BLaER1 (cell line): Measurements from ENCODE around the gene STRAP.
"Not testable (repeated sequence)": the region's sequence is repeated elsewhere in the genome, so short reads cannot be mapped to it uniquely, and the experiment has no call there.

ENCODE experiments used
- H3K27ac ChIP-seq: shearing (Covaris generic); formaldehyde crosslinking; 2 replicates; pipeline ENCODE4 v1.8.1; 2022
- H3K27me3 ChIP-seq: shearing (Covaris generic); formaldehyde crosslinking; 2 replicates; pipeline ENCODE4 v1.8.1; 2022
- H3K36me3 ChIP-seq: shearing (Covaris generic); formaldehyde crosslinking; 2 replicates; pipeline ENCODE4 v1.8.1; 2022
- H3K4me1 ChIP-seq: shearing (Covaris generic); formaldehyde crosslinking; 2 replicates; pipeline ENCODE4 v1.8.1; 2022
- H3K4me2 ChIP-seq: shearing (Covaris generic); formaldehyde crosslinking; 2 replicates; pipeline ENCODE4 v1.8.1; 2022
- H3K4me3 ChIP-seq: shearing (Covaris generic); formaldehyde crosslinking; 2 replicates; pipeline ENCODE4 v1.8.1; 2022
- H3K9ac ChIP-seq: shearing (Covaris generic); formaldehyde crosslinking; 2 replicates; pipeline ENCODE4 v1.8.1; 2022
- H3K9me3 ChIP-seq: shearing (Covaris generic); formaldehyde crosslinking; 2 replicates; pipeline ENCODE4 v1.8.1; 2022
- H4K20me1 ChIP-seq: shearing (Covaris generic); formaldehyde crosslinking; 2 replicates; pipeline ENCODE4 v1.8.1; 2022
- Cebpa-rat ChIP-seq: shearing (Covaris generic); IDR thresholded peaks from 2 replicates; pipeline ENCODE4 v1.8.1; 2022

The STRAP gene

GRCh38 chr12:15937902-15938301 is 55.7 kb downstream of the STRAP start:
- TF ChIP-seq Cebpa-rat: no peak

GRCh38 chr12:15939111-15939510 is 56.9 kb downstream of the STRAP start:
- TF ChIP-seq Cebpa-rat: no peak
- no peak overlapping the region for H3K4me2 ChIP-seq

More at GRCh38 chr12:15937902-15938301, 55.7 kb downstream of the STRAP start:
- Histone ChIP-seq H3K4me1 (no peaks in the 10 kb centered on the region), H4K20me1 (no peaks in the 10 kb centered on the region), H3K4me2 (no peak overlapping the region), H3K9me3 (peaks cover 17% of the 10 kb centered on the region), H3K36me3 (peaks cover 8% of the 10 kb centered on the region; the same call in 1 of the 2 replicates), H3K4me3 (no peak overlapping the region), H3K27ac (no peak overlapping the region), H3K27me3 (no peaks in the 10 kb centered on the region), H3K9ac (no peak overlapping the region)

GRCh38 chr12:15942475-15942874 is 60.3 kb downstream of the STRAP start:
- no peak for TF ChIP-seq Cebpa-rat
- H3K9ac ChIP-seq: no peak overlapping the region
- H3K27ac ChIP-seq: no peak overlapping the region
- peaks cover 8% of the 10 kb centered on the region; the same call in 1 of the 2 replicates for H3K36me3 ChIP-seq
- H3K9me3 ChIP-seq: peaks cover 28% of the 10 kb centered on the region
- H3K4me3 ChIP-seq: no peak overlapping the region
- H3K27me3 ChIP-seq: no peaks in the 10 kb centered on the region
- H3K4me1 ChIP-seq: no peaks in the 10 kb centered on the region
- H3K4me2 ChIP-seq: no peak overlapping the region
- no peaks in the 10 kb centered on the region for H4K20me1 ChIP-seq

More at GRCh38 chr12:15939111-15939510, 56.9 kb downstream of the STRAP start:
- no peak overlapping the region for H3K27ac ChIP-seq
- H3K36me3 ChIP-seq: peaks cover 8% of the 10 kb centered on the region; the same call in 1 of the 2 replicates
- no peak overlapping the region for H3K4me3 ChIP-seq
- H3K9ac ChIP-seq: no peak overlapping the region
- H4K20me1 ChIP-seq: no peaks in the 10 kb centered on the region
- H3K27me3 ChIP-seq: no peaks in the 10 kb centered on the region
- peaks cover 22% of the 10 kb centered on the region for H3K9me3 ChIP-seq
- H3K4me1 ChIP-seq: no peaks in the 10 kb centered on the region

- not testable (repeated sequence) for H3K4me3 ChIP-seq, H3K4me2 ChIP-seq, H3K4me1 ChIP-seq, H4K20me1 ChIP-seq, H3K27ac ChIP-seq, H3K36me3 ChIP-seq, H3K9ac ChIP-seq, H3K27me3 ChIP-seq
- peaks cover 30% of the 10 kb centered on the region for H3K9me3 ChIP-seq
These were observed 61.3 kb downstream of the STRAP start for GRCh38 chr12:15943519-15943918.

GRCh38 chr12:15948461-15948860 is 66.3 kb downstream of the STRAP start:
- H3K9ac ChIP-seq, H3K4me1 ChIP-seq, H3K4me2 ChIP-seq, H3K4me3 ChIP-seq, H4K20me1 ChIP-seq, H3K27me3 ChIP-seq, H3K27ac ChIP-seq: not testable (repeated sequence)
- Histone ChIP-seq H3K9me3 (peaks cover 29% of the 10 kb centered on the region), H3K36me3 (0 out of 2 replicates have a peak, but pooled peaks cover 13% of the 10 kb centered on the region)
